CD14-positive monocyte (primary cell): Measurements from ENCODE around the gene OXER1. TPM values are rescaled to one million over a fixed set of nuclear protein-coding genes. Genes with fewer than 3 reads are reported as not detected.

ENCODE experiments used
- DNase-seq, 3 donors: peaks; one replicate each; pipeline ENCODE4 v3.0.0-alpha.2; 2011 to 2022
- H2AFZ ChIP-seq: 2 replicates; pipeline ENCODE4 v1.6.0; 2012; ENCODE audit warnings: mild to moderate bottlenecking, low read depth, low read length, inconsistent platforms; ENCODE audit not compliant: insufficient read depth, poor library complexity, severe bottlenecking
- H3K27ac ChIP-seq, 2 donors: 1 replicate in 1 of 2; 2 replicates in 1 of 2; pipeline ENCODE4 v1.5.1; 2012 to 2013; ENCODE audit warnings: low read length in 2 of 2, control low read depth in 1 of 2, inconsistent platforms in 1 of 2, low read depth in 1 of 2, mild to moderate bottlenecking in 1 of 2
- H3K27me3 ChIP-seq, 2 donors: one replicate each; pipeline versions ENCODE4 v1.6.0 to v1.6.1; 2011 to 2013; ENCODE audit warnings: low read length in 2 of 2; ENCODE audit not compliant: control insufficient read depth in 2 of 2, insufficient read depth in 2 of 2
- H3K36me3 ChIP-seq, 2 donors: replicated peaks in 1 of 2; 1 replicate in 1 of 2; 2 replicates in 1 of 2; pipeline versions ENCODE4 v1.5.1 to v1.6.1; 2012 to 2013; ENCODE audit warnings: low read length in 2 of 2, control low read depth in 1 of 2, inconsistent platforms in 1 of 2, mild to moderate bottlenecking in 1 of 2; ENCODE audit not compliant: insufficient read depth in 2 of 2, control insufficient read depth in 1 of 2
- H3K4me1 ChIP-seq, 2 donors: 1 replicate in 1 of 2; 2 replicates in 1 of 2; pipeline versions ENCODE4 v1.5.1 to v1.6.1; 2012 to 2013; ENCODE audit warnings: low read length in 2 of 2, control low read depth in 1 of 2, inconsistent platforms in 1 of 2, mild to moderate bottlenecking in 1 of 2, moderate library complexity in 1 of 2; ENCODE audit not compliant: insufficient read depth in 2 of 2, control insufficient read depth in 1 of 2
- H3K4me2 ChIP-seq: replicated peaks from 2 replicates; pipeline ENCODE3; 2012; ENCODE audit warnings: low read length, moderate library complexity, mild to moderate bottlenecking; ENCODE audit not compliant: poor library complexity, severe bottlenecking; ENCODE audit errors: extremely low read depth
- H3K4me3 ChIP-seq, 3 experiments: fragments of 200-600 bp in 1 of 3; sonication (generic) in 1 of 3; replicated peaks in 1 of 3; 1 replicate in 2 of 3; 2 replicates in 1 of 3; pipeline ENCODE4 v1.5.1; 2011 to 2013; ENCODE audit warnings: low read length in 3 of 3, mild to moderate bottlenecking in 3 of 3, control low read depth in 2 of 3, low read depth in 2 of 3, inconsistent platforms in 1 of 3, moderate library complexity in 1 of 3
- H3K79me2 ChIP-seq: 2 replicates; pipeline ENCODE4 v1.6.0; 2012; ENCODE audit warnings: mild to moderate bottlenecking, control low read depth, inconsistent platforms, low read length, moderate library complexity; ENCODE audit not compliant: insufficient read depth
- H3K9ac ChIP-seq: 2 replicates; pipeline ENCODE4 v1.6.0; 2017; ENCODE audit warnings: low read length, mild to moderate bottlenecking; ENCODE audit not compliant: insufficient read depth, poor library complexity, severe bottlenecking
- H3K9me3 ChIP-seq, 2 donors: replicated peaks in 1 of 2; 1 replicate in 1 of 2; 2 replicates in 1 of 2; pipeline versions ENCODE4 v1.5.1 to v1.6.1; 2012 to 2013; ENCODE audit warnings: low read length in 2 of 2, control low read depth in 1 of 2; ENCODE audit not compliant: control insufficient read depth in 1 of 2, insufficient read depth in 1 of 2
- H4K20me1 ChIP-seq: 2 replicates; pipeline ENCODE4 v1.6.0; 2012; ENCODE audit warnings: mild to moderate bottlenecking, low read length, control low read depth, moderate library complexity; ENCODE audit not compliant: insufficient read depth
- H3K27ac Mint-ChIP-seq, 7 donors: one replicate each; pipeline ENCODE4 v1.8.0; 2020; ENCODE audit warnings: mild to moderate bottlenecking in 7 of 7, mixed read lengths in 7 of 7, moderate library complexity in 6 of 7, inconsistent platforms in 2 of 7
- H3K27me3 Mint-ChIP-seq, 3 donors: one replicate each; pipeline ENCODE4 v1.8.0; 2021 to 2022; ENCODE audit warnings: low read depth in 3 of 3, mild to moderate bottlenecking in 3 of 3, mixed read lengths in 3 of 3, moderate library complexity in 3 of 3, inconsistent platforms in 1 of 3
- H3K36me3 Mint-ChIP-seq, 2 donors: one replicate each; pipeline ENCODE4 v1.8.0; 2020; ENCODE audit warnings: mixed read lengths in 2 of 2, inconsistent platforms in 1 of 2, mild to moderate bottlenecking in 1 of 2
- H3K4me1 Mint-ChIP-seq: one replicate; pipeline ENCODE4 v1.8.0; 2020; ENCODE audit warnings: mild to moderate bottlenecking, mixed read lengths
- H3K4me3 Mint-ChIP-seq, 2 donors: one replicate each; pipeline ENCODE4 v1.8.0; 2020; ENCODE audit warnings: mild to moderate bottlenecking in 2 of 2, mixed read lengths in 2 of 2, moderate library complexity in 1 of 2
- H3K9me3 Mint-ChIP-seq, 7 donors: one replicate each; pipeline ENCODE4 v1.8.0; 2020 to 2022; ENCODE audit warnings: mixed read lengths in 7 of 7, mild to moderate bottlenecking in 6 of 7, moderate library complexity in 6 of 7, inconsistent platforms in 2 of 7
- WGBS: methylation state at CpG from one replicate; pipeline ENCODE4 v1.1.5; 2013; ENCODE audit warnings: missing lambda C conversion rate; ENCODE audit not compliant: insufficient coverage; 5-methylcytosine and 5-hydroxymethylcytosine counted together
- intact Hi-C, 2 donors: fragments of 100-400 bp; cut with micrococcal nuclease; formaldehyde crosslinking; loops; one replicate each; pipeline versions ENCODE4 v1.15.0 to v1.15.1; 2023
- polyA plus RNA-seq, 3 donors: library from polyadenylated mRNA; depleted of rRNA in 1 of 3; unstranded in 2 of 3; stranded (reverse) in 1 of 3; fragments of 300-500 nt in 2 of 3; fragments of >200 nt in 1 of 3; fragmentation: Illumina TruSeq in 2 of 3; gene quantifications; 1 replicate in 2 of 3; 2 replicates in 1 of 3; pipeline ENCODE4 v1.2.3, GENCODE V29; 2012 to 2021
- TF ChIP-seq, protein P1 (sequence below): fragments of 200-600 bp; IDR thresholded peaks from one replicate; pipeline ENCODE4 v1.8.0; 2022; ENCODE audit warnings: antibody characterized with exemption, mild to moderate bottlenecking

Gene OXER1
- polyA plus RNA-seq, 3 donors, result 3.8 to 13.3 (median 5.7) TPM

DNA sequence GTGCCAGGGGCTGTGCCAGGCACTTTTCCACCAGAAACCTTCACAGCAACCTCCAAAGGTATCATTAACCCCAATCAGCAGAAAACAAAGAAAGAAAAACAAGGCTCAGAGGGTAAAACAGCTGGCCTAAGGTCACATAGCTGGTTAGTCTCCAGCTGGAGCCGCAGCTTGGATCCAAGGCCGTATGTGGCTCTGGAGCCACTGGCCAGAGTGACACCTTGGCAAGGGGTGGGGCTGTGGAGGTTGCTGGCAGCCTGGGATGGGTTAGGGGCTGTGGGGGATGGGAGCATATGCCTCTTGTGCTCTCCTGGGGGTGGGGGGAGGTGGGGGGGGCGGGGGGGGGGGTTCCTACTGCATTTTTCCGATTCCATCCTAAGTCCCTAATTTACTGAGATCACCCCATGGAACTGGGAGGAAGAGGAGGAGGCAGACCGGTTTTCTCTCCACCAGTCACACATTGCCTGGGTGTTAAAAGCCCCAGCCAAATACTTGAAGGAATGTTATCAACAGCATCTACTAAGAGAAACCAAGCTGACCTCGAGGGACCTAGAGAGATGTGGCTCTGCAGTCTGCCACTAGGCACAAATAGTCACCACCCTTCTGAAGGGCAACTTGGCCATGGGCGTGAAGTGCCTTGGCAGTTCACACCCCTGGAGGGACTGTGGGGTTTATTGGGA lies 20.4 kb upstream of the OXER1 start:
- no peaks in the 10 kb centered on the region for H3K79me2 ChIP-seq
- H4K20me1 ChIP-seq, result no peaks in the 10 kb centered on the region
- no peak overlapping the region for H3K27ac ChIP-seq
- peaks cover 0 to 10% of the 10 kb centered on the region in 2 donors for H3K9me3 ChIP-seq
- H3K4me2 ChIP-seq, result no peak overlapping the region
- Mint-ChIP-seq H3K9me3 (peaks cover 2 to 23% (median 13%) of the 10 kb centered on the region in 7 donors), H3K4me1 (no peaks in the 10 kb centered on the region), H3K27ac (no peak overlapping the region), H3K27me3 (peaks cover 0 to 4% (median 0%) of the 10 kb centered on the region in 3 donors), H3K36me3 (peaks cover 22 to 43% of the 10 kb centered on the region in 2 donors), H3K4me3 (no peak overlapping the region)
- peaks cover 0 to 6% of the 10 kb centered on the region in 2 donors for H3K36me3 ChIP-seq
- no peak for DNase-seq
- TF ChIP-seq, protein P1, sequence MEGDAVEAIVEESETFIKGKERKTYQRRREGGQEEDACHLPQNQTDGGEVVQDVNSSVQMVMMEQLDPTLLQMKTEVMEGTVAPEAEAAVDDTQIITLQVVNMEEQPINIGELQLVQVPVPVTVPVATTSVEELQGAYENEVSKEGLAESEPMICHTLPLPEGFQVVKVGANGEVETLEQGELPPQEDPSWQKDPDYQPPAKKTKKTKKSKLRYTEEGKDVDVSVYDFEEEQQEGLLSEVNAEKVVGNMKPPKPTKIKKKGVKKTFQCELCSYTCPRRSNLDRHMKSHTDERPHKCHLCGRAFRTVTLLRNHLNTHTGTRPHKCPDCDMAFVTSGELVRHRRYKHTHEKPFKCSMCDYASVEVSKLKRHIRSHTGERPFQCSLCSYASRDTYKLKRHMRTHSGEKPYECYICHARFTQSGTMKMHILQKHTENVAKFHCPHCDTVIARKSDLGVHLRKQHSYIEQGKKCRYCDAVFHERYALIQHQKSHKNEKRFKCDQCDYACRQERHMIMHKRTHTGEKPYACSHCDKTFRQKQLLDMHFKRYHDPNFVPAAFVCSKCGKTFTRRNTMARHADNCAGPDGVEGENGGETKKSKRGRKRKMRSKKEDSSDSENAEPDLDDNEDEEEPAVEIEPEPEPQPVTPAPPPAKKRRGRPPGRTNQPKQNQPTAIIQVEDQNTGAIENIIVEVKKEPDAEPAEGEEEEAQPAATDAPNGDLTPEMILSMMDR, result no peak
- no peak overlapping the region for H3K4me3 ChIP-seq
- H3K9ac ChIP-seq, result no peak overlapping the region
- no peak overlapping the region for H2AFZ ChIP-seq
- no peaks in the 10 kb centered on the region for H3K4me1 ChIP-seq
- WGBS, result 100% methylated on average over 2 of the region's 7 CpGs
- intact Hi-C loops, result no loop called here
- no peaks in the 10 kb centered on the region for H3K27me3 ChIP-seq

DNA sequence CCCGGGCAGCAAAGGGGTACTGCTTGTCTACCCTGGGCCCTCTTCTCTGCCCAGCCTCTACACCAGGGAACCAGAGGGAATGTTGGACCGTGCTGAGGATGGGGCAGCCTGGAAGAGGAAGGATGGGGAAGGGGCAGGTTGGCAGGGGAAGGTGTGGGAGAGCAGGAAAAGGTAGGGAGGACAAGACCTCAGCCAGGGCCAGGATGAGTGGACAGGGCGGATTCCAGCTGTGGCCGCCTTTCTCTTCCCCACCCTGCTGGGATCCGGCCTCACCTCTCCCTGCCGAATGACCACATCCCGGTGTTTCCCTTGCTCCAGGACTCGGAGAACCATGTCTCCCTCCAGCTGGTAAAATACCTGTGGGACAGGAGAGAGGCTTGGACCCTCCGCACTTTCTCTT lies 19.6 kb upstream of the OXER1 start:
- DNase-seq, result no peak
- H3K27me3 ChIP-seq, result no peaks in the 10 kb centered on the region
- peaks cover 0 to 12% of the 10 kb centered on the region in 2 donors for H3K36me3 ChIP-seq
- no peaks in the 10 kb centered on the region for H3K79me2 ChIP-seq
- TF ChIP-seq, protein P1, result no peak
- no peaks in the 10 kb centered on the region for H4K20me1 ChIP-seq
- Mint-ChIP-seq H3K4me3 (no peak overlapping the region), H3K4me1 (no peaks in the 10 kb centered on the region), H3K9me3 (peaks cover 2 to 29% (median 17%) of the 10 kb centered on the region in 7 donors), H3K27me3 (peaks cover 0 to 4% (median 0%) of the 10 kb centered on the region in 3 donors), H3K36me3 (peaks cover 21 to 50% of the 10 kb centered on the region in 2 donors), H3K27ac (no peak overlapping the region)
- no peak overlapping the region for H3K27ac ChIP-seq
- no peak overlapping the region for H3K4me3 ChIP-seq
- H2AFZ ChIP-seq, result no peak overlapping the region
- no peaks in the 10 kb centered on the region for H3K4me1 ChIP-seq
- H3K4me2 ChIP-seq, result no peak overlapping the region
- H3K9me3 ChIP-seq, result peaks cover 2 to 14% of the 10 kb centered on the region in 2 donors
- no peak overlapping the region for H3K9ac ChIP-seq
- intact Hi-C loops, result no loop called here
- 97% methylated on average over 7 of the region's 9 CpGs for WGBS
